Thyroid gland (tissue), 4 donors: ENCODE data around the gene LAD1. TPM values are rescaled to one million over a fixed set of nuclear protein-coding genes. Genes with fewer than 3 reads are reported as not detected.

Experiments
- DNase-seq, 2 donors: peaks; one replicate each; pipeline ENCODE4 v3.0.0-alpha.2; 2019
- H3K27ac ChIP-seq, 3 donors: fragments of 200-600 bp; sonication (generic); 1 replicate in 2 of 3; 2 replicates in 1 of 3; pipeline ENCODE4 v1.5.1; 2016 to 2019; ENCODE audit warnings: mild to moderate bottlenecking in 1 of 3, moderate library complexity in 1 of 3
- H3K27me3 ChIP-seq: fragments of 200-600 bp; sonication (generic); one replicate; pipeline ENCODE4 v1.5.1; 2019
- H3K36me3 ChIP-seq, 2 donors: fragments of 200-600 bp; sonication (generic); one replicate each; pipeline ENCODE4 v1.5.1; 2016 to 2019
- H3K4me1 ChIP-seq, 2 donors: fragments of 200-600 bp; sonication (generic); one replicate each; pipeline ENCODE4 v1.5.1; 2017 to 2019
- H3K4me3 ChIP-seq, 3 donors: fragments of 200-600 bp; sonication (generic); replicated peaks in 1 of 3; 1 replicate in 2 of 3; 2 replicates in 1 of 3; pipeline ENCODE4 v1.5.1; 2016; ENCODE audit warnings: mild to moderate bottlenecking in 1 of 3
- H3K9me3 ChIP-seq: fragments of 200-600 bp; sonication (generic); one replicate; pipeline ENCODE4 v1.5.1; 2017
- POLR2A ChIP-seq, 2 donors: fragments of 450-650 bp; IDR thresholded peaks; one replicate each; pipeline ENCODE4 v1.6.1; 2017; ENCODE audit warnings: antibody characterized with exemption in 2 of 2, mild to moderate bottlenecking in 2 of 2, moderate library complexity in 1 of 2
- WGBS, 2 donors: methylation state at CpG; one replicate each; pipeline ENCODE4 v1.1.5; 2017; 5-methylcytosine and 5-hydroxymethylcytosine counted together
- intact Hi-C: fragments of 100-400 bp; cut with DNase I; formaldehyde crosslinking; loops from one replicate; pipeline ENCODE4 v1.15.1; 2023
- total RNA-seq, 4 donors: library from RNA; depleted of rRNA; stranded (reverse); fragments of >200 nt; gene quantifications; one replicate each; pipeline ENCODE4 v1.2.3, GENCODE V29; 2016
- TF ChIP-seq, protein P1 (sequence below), 6 experiments: fragments of 200-600 bp in 3 of 6; fragments of 450-650 bp in 3 of 6; sonication (generic) in 3 of 6; IDR thresholded peaks; one replicate each; pipeline ENCODE4 v1.5.1; 2016 to 2019; ENCODE audit warnings: antibody characterized with exemption in 6 of 6, mild to moderate bottlenecking in 2 of 6, inconsistent platforms in 1 of 6, moderate library complexity in 1 of 6

The LAD1 gene
- total RNA-seq, 4 donors from 2014 or later: 2.9 to 7.4 (median 5.1) TPM

DNA sequence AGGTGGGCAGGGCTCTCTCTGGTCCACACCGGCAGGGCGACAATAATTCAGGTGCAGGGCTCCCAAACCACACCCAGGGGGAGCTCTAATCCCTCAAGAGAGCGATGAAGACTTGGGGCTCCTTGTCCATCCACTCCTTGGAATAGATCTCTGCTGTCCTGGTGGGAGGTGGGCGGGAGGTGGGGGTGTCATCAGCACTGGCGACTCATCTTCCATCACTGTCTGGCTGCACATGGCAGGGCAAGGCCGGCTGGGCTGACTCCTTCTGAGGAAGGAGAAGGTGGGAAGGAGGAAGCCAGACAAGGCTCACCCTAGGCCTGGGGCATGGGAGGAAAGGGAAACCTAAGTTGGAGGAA lies 50.9 kb downstream of the LAD1 start:
- peak; percentile 19 to 27 for DNase-seq
- no peaks in the 10 kb centered on the region for H3K36me3 ChIP-seq
- H3K4me1 ChIP-seq: no peaks in the 10 kb centered on the region
- TF ChIP-seq, protein P1, sequence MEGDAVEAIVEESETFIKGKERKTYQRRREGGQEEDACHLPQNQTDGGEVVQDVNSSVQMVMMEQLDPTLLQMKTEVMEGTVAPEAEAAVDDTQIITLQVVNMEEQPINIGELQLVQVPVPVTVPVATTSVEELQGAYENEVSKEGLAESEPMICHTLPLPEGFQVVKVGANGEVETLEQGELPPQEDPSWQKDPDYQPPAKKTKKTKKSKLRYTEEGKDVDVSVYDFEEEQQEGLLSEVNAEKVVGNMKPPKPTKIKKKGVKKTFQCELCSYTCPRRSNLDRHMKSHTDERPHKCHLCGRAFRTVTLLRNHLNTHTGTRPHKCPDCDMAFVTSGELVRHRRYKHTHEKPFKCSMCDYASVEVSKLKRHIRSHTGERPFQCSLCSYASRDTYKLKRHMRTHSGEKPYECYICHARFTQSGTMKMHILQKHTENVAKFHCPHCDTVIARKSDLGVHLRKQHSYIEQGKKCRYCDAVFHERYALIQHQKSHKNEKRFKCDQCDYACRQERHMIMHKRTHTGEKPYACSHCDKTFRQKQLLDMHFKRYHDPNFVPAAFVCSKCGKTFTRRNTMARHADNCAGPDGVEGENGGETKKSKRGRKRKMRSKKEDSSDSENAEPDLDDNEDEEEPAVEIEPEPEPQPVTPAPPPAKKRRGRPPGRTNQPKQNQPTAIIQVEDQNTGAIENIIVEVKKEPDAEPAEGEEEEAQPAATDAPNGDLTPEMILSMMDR (IDR thresholded peaks at IDR 0.05): peak in 5 of 6 experiments; percentile 15 to 52 (median 37)
- TF ChIP-seq POLR2A (IDR thresholded peaks at IDR 0.05): no peak
- H3K27ac ChIP-seq: no peak overlapping the region
- intact Hi-C loops: no loop called here
- H3K4me3 ChIP-seq: no peak overlapping the region
- WGBS, 2 donors: 20 to 35% methylated on average over 6 of the region's 6 CpGs
- no peaks in the 10 kb centered on the region for H3K27me3 ChIP-seq
- H3K9me3 ChIP-seq: no peaks in the 10 kb centered on the region

GRCh38 chr1:201347498-201348210 lies 51.5 kb downstream of the LAD1 start:
- intact Hi-C loops: no loop called here
- H3K4me1 ChIP-seq: no peaks in the 10 kb centered on the region
- H3K27ac ChIP-seq: no peak overlapping the region
- 31 to 37% methylated on average over 7 of the region's 7 CpGs for WGBS, 2 donors
- no peak overlapping the region for H3K4me3 ChIP-seq
- H3K9me3 ChIP-seq: no peaks in the 10 kb centered on the region
- H3K27me3 ChIP-seq: no peaks in the 10 kb centered on the region
- TF ChIP-seq, protein P1 (IDR thresholded peaks at IDR 0.05): no peak
- TF ChIP-seq POLR2A (IDR thresholded peaks at IDR 0.05): no peak
- H3K36me3 ChIP-seq: no peaks in the 10 kb centered on the region
- DNase-seq: no peak

DNA sequence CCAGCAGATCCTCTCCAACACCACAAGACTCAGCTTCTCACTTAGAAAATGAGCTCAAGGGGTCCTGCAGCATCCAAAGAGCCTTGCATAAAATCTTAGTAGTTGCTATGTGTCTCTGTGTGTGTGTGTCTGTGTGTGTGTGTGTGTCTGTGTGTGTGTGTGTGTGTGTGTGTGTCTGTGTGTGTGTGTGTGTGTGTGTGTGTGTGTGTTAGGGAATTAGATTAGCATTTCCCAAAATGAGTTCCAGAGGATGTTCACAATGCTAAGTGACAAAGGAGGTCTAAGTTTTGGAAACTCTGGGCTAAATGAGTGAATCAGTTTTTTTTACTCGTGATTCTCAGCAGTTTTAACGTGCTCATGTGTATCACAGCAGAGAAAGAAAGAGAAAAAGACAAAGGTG lies 52.1 kb downstream of the LAD1 start:
- no peak overlapping the region for H3K4me3 ChIP-seq
- H3K9me3 ChIP-seq: no peaks in the 10 kb centered on the region
- WGBS, 2 donors: 37 to 50% methylated on average over 2 of the region's 2 CpGs
- no peak overlapping the region for H3K27ac ChIP-seq
- intact Hi-C loops: no loop called here
- H3K36me3 ChIP-seq: no peaks in the 10 kb centered on the region
- no peak for TF ChIP-seq POLR2A (IDR thresholded peaks at IDR 0.05)
- TF ChIP-seq, protein P1 (IDR thresholded peaks at IDR 0.05): no peak
- H3K27me3 ChIP-seq: no peaks in the 10 kb centered on the region
- no peaks in the 10 kb centered on the region for H3K4me1 ChIP-seq
- DNase-seq: no peak

- Histone ChIP-seq H3K27ac (no peak overlapping the region), H3K9me3 (no peaks in the 10 kb centered on the region), H3K27me3 (no peaks in the 10 kb centered on the region), H3K36me3 (no peaks in the 10 kb centered on the region), H3K4me1 (no peaks in the 10 kb centered on the region), H3K4me3 (no peak overlapping the region)
- intact Hi-C loops: no loop called here
- DNase-seq: peak; percentile 54 to 60
- TF ChIP-seq POLR2A (IDR thresholded peaks at IDR 0.05): no peak
- TF ChIP-seq, protein P1 (IDR thresholded peaks at IDR 0.05): peak in 4 of 6 experiments; percentile 53 to 60 (median 56)
- 48 to 60% methylated on average over 5 of the region's 5 CpGs for WGBS, 2 donors
These were observed 52.7 kb downstream of the LAD1 start for GRCh38 chr1:201346337-201346939.

- Histone ChIP-seq H3K27ac (no peak overlapping the region), H3K36me3 (no peaks in the 10 kb centered on the region), H3K4me1 (no peaks in the 10 kb centered on the region), H3K4me3 (no peak overlapping the region), H3K9me3 (no peaks in the 10 kb centered on the region), H3K27me3 (no peaks in the 10 kb centered on the region)
- DNase-seq: no peak
- 85 to 93% methylated on average over 5 of the region's 5 CpGs for WGBS, 2 donors
- TF ChIP-seq POLR2A (IDR thresholded peaks at IDR 0.05): no peak
- TF ChIP-seq, protein P1 (IDR thresholded peaks at IDR 0.05): no peak
- intact Hi-C loops: no loop called here
These were observed 54.1 kb downstream of the LAD1 start for GRCh38 chr1:201345081-201345355.
